NCI-H1694 (cell line): ENCODE measurements around the gene FBH1.

ENCODE experiments used
- DNase-seq: peaks from one replicate; lab custom pipeline; 2025; lab: John Stamatoyannopoulos, UW

Gene FBH1

DNA sequence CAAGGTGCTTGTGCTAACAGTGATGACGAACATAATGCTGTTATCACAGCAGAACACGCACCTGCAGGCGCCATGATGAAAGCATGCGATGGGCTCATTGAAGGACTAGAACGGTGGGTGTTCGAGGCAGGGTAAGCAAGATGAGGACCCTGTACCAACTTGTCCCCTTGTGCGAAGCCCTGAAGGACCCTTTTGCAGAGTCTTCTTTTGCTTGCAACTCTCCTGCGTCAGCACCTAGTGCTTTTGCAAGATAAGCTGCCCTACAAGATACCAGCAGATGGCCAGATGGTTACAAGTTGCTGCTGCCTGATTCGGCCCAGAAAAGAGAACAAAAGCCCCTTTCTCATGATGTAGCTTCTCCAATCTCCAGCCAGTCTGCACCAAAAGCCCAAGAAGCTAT lies 91.5 kb downstream of the FBH1 start:
- no peak for DNase-seq

DNA sequence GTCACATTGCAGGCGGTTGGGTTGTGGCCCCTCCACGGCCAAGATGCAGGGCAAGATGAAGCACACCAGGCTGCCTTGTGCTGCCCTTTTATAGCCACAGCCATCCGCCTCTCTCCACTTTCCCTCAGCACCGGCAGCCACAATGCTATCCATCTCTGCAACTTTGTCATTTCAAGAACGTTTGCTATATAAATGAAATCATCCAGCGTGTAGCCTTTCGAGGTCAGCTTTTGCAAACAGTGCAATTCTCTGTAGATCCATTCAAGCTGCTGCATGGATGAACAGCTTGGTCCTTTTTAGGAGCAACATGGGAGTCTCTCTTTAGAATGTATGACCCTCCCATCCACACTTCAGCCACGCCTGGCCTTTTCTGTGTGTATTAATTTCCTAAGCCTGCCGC lies 93.7 kb downstream of the FBH1 start:
- DNase-seq, result no peak

- DNase-seq, result no peak
Observed at GRCh38 chr10:5985029-5985428, 95.0 kb downstream of the FBH1 start.
